Putamen (tissue), 1 donor: Measurements from ENCODE around the gene KBTBD12.

ENCODE experiments used
- DNase-seq: peaks from one replicate; pipeline ENCODE4 v3.0.0-alpha.2; 2016; ENCODE audit warnings: low spot score

KBTBD12 gene

GRCh38 chr3:127985655-127986225, 70.7 kb downstream of the KBTBD12 start:
- no peak for DNase-seq

GRCh38 chr3:127986803-127987202, 71.8 kb downstream of the KBTBD12 start:
- DNase-seq, result no peak

GRCh38 chr3:127987309-127987995, 72.4 kb downstream of the KBTBD12 start:
- no peak for DNase-seq

- DNase-seq, result no peak
Observed at GRCh38 chr3:127988770-127989557, 73.9 kb downstream of the KBTBD12 start.

- DNase-seq, result no peak
Observed at GRCh38 chr3:127990051-127990450, 75.0 kb downstream of the KBTBD12 start.

- no peak for DNase-seq
Observed at GRCh38 chr3:127990461-127990860, 75.4 kb downstream of the KBTBD12 start.

GRCh38 chr3:127991251-127991650, 76.2 kb downstream of the KBTBD12 start:
- no peak for DNase-seq

- DNase-seq, result no peak
Observed at GRCh38 chr3:127991681-127992080, 76.6 kb downstream of the KBTBD12 start.

GRCh38 chr3:127992127-127992526, 77.1 kb downstream of the KBTBD12 start:
- no peak for DNase-seq

- no peak for DNase-seq
Observed at GRCh38 chr3:127994011-127994410, 79.0 kb downstream of the KBTBD12 start.

GRCh38 chr3:127997016-127997415, 82.0 kb downstream of the KBTBD12 start:
- DNase-seq, result no peak

- DNase-seq, result no peak
Observed at GRCh38 chr3:127997961-127998360, 82.9 kb downstream of the KBTBD12 start.

- no peak for DNase-seq
Observed at GRCh38 chr3:127998596-127998995, 83.6 kb downstream of the KBTBD12 start.

- no peak for DNase-seq
Observed at GRCh38 chr3:127999509-128000106, 84.6 kb downstream of the KBTBD12 start.

GRCh38 chr3:128001576-128001975, 86.5 kb downstream of the KBTBD12 start:
- no peak for DNase-seq

GRCh38 chr3:128004661-128005060, 89.6 kb downstream of the KBTBD12 start:
- no peak for DNase-seq

GRCh38 chr3:128006061-128007032, 91.3 kb downstream of the KBTBD12 start:
- no peak for DNase-seq

- no peak for DNase-seq
Observed at GRCh38 chr3:128007033-128007424, 92.0 kb downstream of the KBTBD12 start.

GRCh38 chr3:128009952-128010846, 95.2 kb downstream of the KBTBD12 start:
- no peak for DNase-seq

GRCh38 chr3:128011140-128011539, 96.1 kb downstream of the KBTBD12 start:
- DNase-seq, result peak; percentile 7

GRCh38 chr3:128012050-128012449, 97.0 kb downstream of the KBTBD12 start:
- DNase-seq, result no peak
